A673 (cell line): ENCODE data around the gene ZNF518B. TPM values are rescaled to one million over a fixed set of nuclear protein-coding genes. Genes with fewer than 3 reads are reported as not detected.

Source experiments
- BruUV-seq: library from RNA; stranded (reverse); fragments of 400-500 nt; replicated peaks from 2 replicates; lab custom pipeline; 2021; lab: Mats Ljungman, UMichigan
- CTCF ChIA-PET: fragments of 300-600 bp; sonication (Branson Sonifier 250); formaldehyde crosslinking; loops from one replicate; lab custom pipeline; 2022; ENCODE audit warnings: antibody characterized with exemption; lab: Charles Lee
- POLR2A ChIA-PET: fragments of 300-600 bp; sonication (Branson Sonifier 250); formaldehyde crosslinking; loops from one replicate; lab custom pipeline; 2022; ENCODE audit warnings: antibody characterized with exemption; ENCODE audit not compliant: low non-redundant PET; lab: Charles Lee
- DNase-seq: peaks from one replicate; pipeline ENCODE4 v3.0.0-alpha.2; 2015; ENCODE audit warnings: low spot score
- H3K27ac ChIP-seq: fragments of 200-600 bp; sonication (generic); 2 replicates; pipeline ENCODE4 v1.5.1; 2016; ENCODE audit warnings: mixed run types, low read depth, mild to moderate bottlenecking, mixed read lengths, antibody characterized with exemption, low read length; ENCODE audit not compliant: poor library complexity, severe bottlenecking
- H3K27me3 ChIP-seq: fragments of 200-600 bp; sonication (generic); replicated peaks from 2 replicates; pipeline ENCODE4 v1.6.1; 2017; ENCODE audit warnings: mixed run types, low read depth, mild to moderate bottlenecking, mixed read lengths, antibody characterized with exemption, low read length; ENCODE audit not compliant: insufficient read depth, poor library complexity
- H3K36me3 ChIP-seq: fragments of 200-600 bp; sonication (generic); 2 replicates; pipeline ENCODE4 v1.6.1; 2016; ENCODE audit warnings: mixed run types, mild to moderate bottlenecking, mixed read lengths, antibody characterized with exemption, low read length; ENCODE audit not compliant: insufficient read depth, poor library complexity, severe bottlenecking
- H3K4me1 ChIP-seq: fragments of 200-600 bp; sonication (generic); 2 replicates; pipeline ENCODE4 v1.6.1; 2017; ENCODE audit warnings: mixed run types, mild to moderate bottlenecking, mixed read lengths, antibody characterized with exemption, low read length; ENCODE audit not compliant: insufficient read depth, poor library complexity, severe bottlenecking
- H3K4me3 ChIP-seq: fragments of 200-600 bp; sonication (generic); 2 replicates; pipeline ENCODE4 v1.5.1; 2016; ENCODE audit warnings: low read depth, mixed run types, mild to moderate bottlenecking, mixed read lengths, low read length; ENCODE audit not compliant: poor library complexity, severe bottlenecking
- H3K9me3 ChIP-seq: fragments of 200-600 bp; sonication (generic); 2 replicates; pipeline ENCODE4 v1.6.1; 2016; ENCODE audit warnings: mixed run types, low read depth, mild to moderate bottlenecking, mixed read lengths, antibody characterized with exemption, low read length; ENCODE audit not compliant: poor library complexity, severe bottlenecking
- CTCF ChIP-seq: fragments of 300-800, 200-600 bp; sonication (generic); conservative IDR thresholded peaks from 2 replicates; pipeline ENCODE4 v1.5.1; 2017; ENCODE audit warnings: low read depth, mild to moderate bottlenecking, antibody characterized with exemption, low read length, moderate library complexity, mixed read lengths
- EZH2 ChIP-seq: fragments of 200-600 bp; sonication (generic); IDR thresholded peaks from 2 replicates; pipeline ENCODE4 v1.6.1; 2017; ENCODE audit warnings: borderline replicate concordance, low read depth, mild to moderate bottlenecking, mixed read lengths, antibody characterized with exemption, low read length; ENCODE audit not compliant: poor library complexity, severe bottlenecking
- intact Hi-C: fragments of 100-400 bp; cut with micrococcal nuclease; formaldehyde crosslinking; loops from one replicate; pipeline ENCODE4 v1.10.0; 2022; ENCODE audit not compliant: unreplicated experiment
- total RNA-seq: library from RNA; stranded (reverse); gene quantifications from 2 replicates; pipeline ENCODE4 v1.2.3, GENCODE V29; 2021

Gene ZNF518B
- total RNA-seq, 1 experiment from 2014 or later = not detected

GRCh38 chr4:10502717-10503116 is 45.5 kb upstream of the ZNF518B start:
- no peak for TF ChIP-seq CTCF
- no peak for TF ChIP-seq EZH2
- Histone ChIP-seq H3K4me3 (no peak overlapping the region), H3K27me3 (no peaks in the 10 kb centered on the region), H3K36me3 (no peaks in the 10 kb centered on the region), H3K9me3 (peaks cover 4% of the 10 kb centered on the region), H3K4me1 (no peaks in the 10 kb centered on the region), H3K27ac (no peak overlapping the region)
- DNase-seq = no peak
- intact Hi-C loops = no loop called here
- ChIA-PET CTCF (no interaction called here), POLR2A (no interaction called here)
- BruUV-seq = no TSS peak

GRCh38 chr4:10500776-10501175 is 43.5 kb upstream of the ZNF518B start:
- H3K4me1 ChIP-seq = no peaks in the 10 kb centered on the region
- ChIA-PET CTCF (no interaction called here), POLR2A (no interaction called here)
- BruUV-seq = no TSS peak
- H3K36me3 ChIP-seq = no peaks in the 10 kb centered on the region
- H3K4me3 ChIP-seq = no peak overlapping the region
- no peaks in the 10 kb centered on the region for H3K27me3 ChIP-seq
- DNase-seq = no peak
- no peaks in the 10 kb centered on the region for H3K9me3 ChIP-seq
- no peak overlapping the region for H3K27ac ChIP-seq
- no peak for TF ChIP-seq CTCF
- no peak for TF ChIP-seq EZH2
- intact Hi-C loops = no loop called here

- Histone ChIP-seq H3K27ac (no peak overlapping the region), H3K36me3 (no peaks in the 10 kb centered on the region), H3K4me1 (no peaks in the 10 kb centered on the region), H3K9me3 (no peaks in the 10 kb centered on the region), H3K4me3 (no peak overlapping the region), H3K27me3 (no peaks in the 10 kb centered on the region)
- ChIA-PET POLR2A (no interaction called here), CTCF (no interaction called here)
- no peak for DNase-seq
- intact Hi-C loops = no loop called here
- BruUV-seq = no TSS peak
- TF ChIP-seq EZH2 = no peak
- no peak for TF ChIP-seq CTCF
Observed at GRCh38 chr4:10496200-10496599, 39.0 kb upstream of the ZNF518B start.
